ENCODE measurements around the gene OR1F1.
A peak's percentile ranks its signal among the peaks of the same experiment; 100 is the strongest.

The OR1F1 gene

DNA sequence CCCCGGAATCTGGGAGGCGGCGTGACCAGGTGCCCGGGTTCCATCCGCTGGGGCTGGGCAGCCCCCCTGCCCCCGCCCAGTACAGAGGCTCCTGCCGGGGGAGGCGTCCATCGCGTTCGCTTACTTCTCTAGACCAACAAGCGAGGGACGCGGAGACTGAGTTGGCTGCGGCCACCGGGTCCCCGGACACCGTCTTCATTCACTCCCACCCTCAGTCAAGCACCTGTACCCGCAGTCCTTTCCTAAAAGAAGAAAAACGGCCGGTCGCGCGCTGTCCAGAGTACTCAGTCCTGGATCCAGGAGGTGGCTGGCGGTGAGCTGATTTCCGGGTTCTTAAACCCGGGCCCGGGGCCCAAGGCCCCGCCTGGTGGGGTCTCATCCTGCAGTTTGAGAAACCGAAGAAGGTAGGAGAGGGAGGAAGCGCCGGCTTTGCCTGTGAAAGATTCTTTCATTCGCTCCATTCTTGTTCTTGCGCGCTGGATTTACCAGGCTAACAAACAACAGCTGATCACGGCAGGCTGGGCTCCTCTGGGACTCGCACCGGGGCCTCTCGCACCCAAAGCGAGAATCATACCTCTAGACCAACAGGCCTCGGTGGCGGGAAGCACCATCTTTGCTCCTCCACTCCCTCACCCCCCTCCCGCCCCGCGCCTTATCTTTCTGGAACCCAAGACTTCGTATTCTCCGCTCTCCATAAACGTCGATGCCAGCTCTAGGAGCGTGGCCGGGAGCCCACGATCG is 17.4 kb upstream of the OR1F1 start:
- peak overlapping the region; percentile 84 for H3K4me2 ChIP-seq
- H4K20me1 ChIP-seq (ENCODE audit: insufficient read depth): no peaks in the 10 kb centered on the region
- TF ChIP-seq, protein P1, sequence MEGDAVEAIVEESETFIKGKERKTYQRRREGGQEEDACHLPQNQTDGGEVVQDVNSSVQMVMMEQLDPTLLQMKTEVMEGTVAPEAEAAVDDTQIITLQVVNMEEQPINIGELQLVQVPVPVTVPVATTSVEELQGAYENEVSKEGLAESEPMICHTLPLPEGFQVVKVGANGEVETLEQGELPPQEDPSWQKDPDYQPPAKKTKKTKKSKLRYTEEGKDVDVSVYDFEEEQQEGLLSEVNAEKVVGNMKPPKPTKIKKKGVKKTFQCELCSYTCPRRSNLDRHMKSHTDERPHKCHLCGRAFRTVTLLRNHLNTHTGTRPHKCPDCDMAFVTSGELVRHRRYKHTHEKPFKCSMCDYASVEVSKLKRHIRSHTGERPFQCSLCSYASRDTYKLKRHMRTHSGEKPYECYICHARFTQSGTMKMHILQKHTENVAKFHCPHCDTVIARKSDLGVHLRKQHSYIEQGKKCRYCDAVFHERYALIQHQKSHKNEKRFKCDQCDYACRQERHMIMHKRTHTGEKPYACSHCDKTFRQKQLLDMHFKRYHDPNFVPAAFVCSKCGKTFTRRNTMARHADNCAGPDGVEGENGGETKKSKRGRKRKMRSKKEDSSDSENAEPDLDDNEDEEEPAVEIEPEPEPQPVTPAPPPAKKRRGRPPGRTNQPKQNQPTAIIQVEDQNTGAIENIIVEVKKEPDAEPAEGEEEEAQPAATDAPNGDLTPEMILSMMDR (conservative IDR thresholded peaks at IDR 0.05; ENCODE audit: low read depth, low read length): no peak
- peaks cover 36% of the 10 kb centered on the region for H3K27me3 ChIP-seq (ENCODE audit: insufficient read depth, low read depth)
- H3K4me1 ChIP-seq (ENCODE audit: low read depth, poor library complexity, severe bottlenecking): peaks cover 52% of the 10 kb centered on the region
- peak overlapping the region; percentile 19; the same call in 1 of the 2 replicates for H3K9ac ChIP-seq
- no peak overlapping the region for H3K27ac ChIP-seq
- H2AFZ ChIP-seq (ENCODE audit: low read depth): peak overlapping the region; percentile 64
- H3K36me3 ChIP-seq (ENCODE audit: insufficient read depth): no peaks in the 10 kb centered on the region
- no peaks in the 10 kb centered on the region for H3K79me2 ChIP-seq (ENCODE audit: insufficient read depth, low read depth)
- H3K4me3 ChIP-seq (IDR thresholded peaks at IDR 0.05; ENCODE audit: insufficient read depth, low read depth, low read length): no peak overlapping the region

DNA sequence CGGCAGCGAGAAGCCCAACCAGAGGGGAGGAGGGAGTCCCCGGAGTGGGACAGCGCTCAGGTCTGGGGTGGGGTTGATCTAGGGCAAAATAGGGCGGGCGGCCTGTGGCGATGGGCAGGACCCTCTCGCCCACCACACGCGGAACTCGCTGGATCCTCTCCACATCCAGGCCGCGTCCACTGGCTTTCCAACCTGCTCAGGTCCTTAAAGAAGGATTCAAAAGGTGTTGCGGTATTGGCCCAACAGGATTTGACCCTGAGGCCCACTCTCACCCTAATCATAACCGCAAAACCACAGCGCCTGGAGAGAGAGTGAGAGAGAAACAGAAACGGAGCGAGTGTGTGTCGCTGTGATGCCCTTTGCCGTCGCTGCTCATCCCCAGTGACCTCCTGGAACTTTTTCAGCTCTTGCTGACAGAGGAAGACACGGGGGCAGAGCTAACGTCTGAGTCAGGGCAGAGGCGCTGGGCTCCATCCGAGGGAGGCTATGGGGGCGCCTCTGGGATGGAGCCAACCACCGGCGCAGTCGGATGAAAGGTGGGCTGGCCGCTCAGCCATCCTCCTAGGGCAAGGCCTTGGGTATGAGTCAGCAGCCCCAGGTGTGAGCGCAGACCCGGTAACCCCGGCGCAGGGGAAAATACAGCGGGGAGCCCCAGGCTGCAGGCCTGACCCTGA is 16.7 kb upstream of the OR1F1 start:
- Histone ChIP-seq H3K36me3 (ENCODE audit: insufficient read depth) (no peaks in the 10 kb centered on the region), H4K20me1 (ENCODE audit: insufficient read depth) (no peaks in the 10 kb centered on the region), H3K27me3 (ENCODE audit: insufficient read depth, low read depth) (peaks cover 36% of the 10 kb centered on the region), H2AFZ (ENCODE audit: low read depth) (peak overlapping the region; percentile 64), H3K9ac (peak overlapping the region; percentile 19; the same call in 1 of the 2 replicates), H3K4me1 (ENCODE audit: low read depth, poor library complexity, severe bottlenecking) (peaks cover 45% of the 10 kb centered on the region), H3K79me2 (ENCODE audit: insufficient read depth, low read depth) (no peaks in the 10 kb centered on the region), H3K4me3 (IDR thresholded peaks at IDR 0.05; ENCODE audit: insufficient read depth, low read depth, low read length) (no peak overlapping the region), H3K4me2 (peak overlapping the region; percentile 84), H3K27ac (peak overlapping the region; percentile 59)
- TF ChIP-seq, protein P1 (conservative IDR thresholded peaks at IDR 0.05; ENCODE audit: low read depth, low read length): no peak

DNA sequence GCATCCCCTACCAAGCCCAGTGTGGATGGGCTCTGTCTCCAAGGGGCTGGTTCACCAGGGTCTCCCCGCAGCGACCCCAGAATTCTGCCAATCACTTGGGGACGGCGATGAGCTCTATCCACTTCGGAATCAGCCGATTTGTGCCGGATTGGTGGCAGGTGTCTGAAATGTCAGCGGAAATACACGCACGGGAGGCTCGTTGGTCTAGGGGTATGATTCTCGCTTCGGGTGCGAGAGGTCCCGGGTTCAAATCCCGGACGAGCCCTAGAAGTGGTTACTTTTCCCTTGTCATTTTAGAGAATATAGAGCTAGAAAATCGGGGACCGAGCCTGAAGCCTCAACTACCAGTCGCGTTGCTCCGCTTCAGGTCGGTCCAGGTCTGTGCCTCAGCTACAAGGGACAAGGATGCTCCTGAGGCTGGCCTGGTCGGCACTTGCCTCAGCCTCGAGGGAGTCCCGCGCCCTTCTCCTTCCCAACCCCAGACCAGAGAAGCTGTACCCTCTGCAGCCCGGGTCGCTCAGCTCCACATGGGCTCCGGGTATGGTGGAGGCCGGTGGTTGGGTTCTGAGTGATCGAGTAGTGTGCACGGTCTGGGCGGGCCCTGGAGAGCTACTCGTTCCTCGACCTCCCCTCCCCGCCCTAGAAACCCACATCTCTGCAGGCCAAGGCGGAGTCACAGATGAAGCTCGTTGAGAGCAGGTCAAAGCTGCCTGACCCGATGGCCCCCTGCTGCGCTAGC is 16.0 kb upstream of the OR1F1 start:
- peak overlapping the region; percentile 64 for H2AFZ ChIP-seq (ENCODE audit: low read depth)
- H3K27ac ChIP-seq: peak overlapping the region; percentile 59
- H3K4me1 ChIP-seq (ENCODE audit: low read depth, poor library complexity, severe bottlenecking): peaks cover 43% of the 10 kb centered on the region

More for the DNA sequence above, 16.0 kb upstream of the OR1F1 start:
- Histone ChIP-seq H3K4me3 (IDR thresholded peaks at IDR 0.05; ENCODE audit: insufficient read depth, low read depth, low read length) (no peak overlapping the region), H4K20me1 (ENCODE audit: insufficient read depth) (no peaks in the 10 kb centered on the region), H3K9ac (peak overlapping the region; percentile 19; the same call in 1 of the 2 replicates), H3K27me3 (ENCODE audit: insufficient read depth, low read depth) (peaks cover 38% of the 10 kb centered on the region), H3K79me2 (ENCODE audit: insufficient read depth, low read depth) (no peaks in the 10 kb centered on the region), H3K4me2 (peak overlapping the region; percentile 84), H3K36me3 (ENCODE audit: insufficient read depth) (no peaks in the 10 kb centered on the region)
- TF ChIP-seq, protein P1 (conservative IDR thresholded peaks at IDR 0.05; ENCODE audit: low read depth, low read length): no peak
